Left lung (tissue), 10 donors: ENCODE results near the gene FRMD5. TPM values are rescaled to one million over a fixed set of nuclear protein-coding genes. Genes with fewer than 3 reads are reported as not detected.

Experiments used
- ATAC-seq: fragments of 200-7000 bp; cut with Tn5 transposase; one replicate; pipeline ENCODE4 v1.9.1; 2020; ENCODE audit warnings: moderate library complexity
- DNase-seq, 4 donors: peaks; one replicate each; pipeline ENCODE4 v3.0.0-alpha.2; 2013 to 2020
- H3K27ac ChIP-seq, 2 donors: fragments of 200-600 bp; sonication (generic) in 1 of 2; one replicate each; pipeline versions ENCODE4 v1.5.0 to v1.8.0; 2020 to 2021
- H3K27me3 ChIP-seq, 2 donors: fragments of 200-600 bp; sonication (generic) in 1 of 2; one replicate each; pipeline versions ENCODE4 v1.5.0 to v1.8.0; 2020 to 2021
- H3K36me3 ChIP-seq, 2 donors: fragments of 200-600 bp; sonication (generic) in 1 of 2; one replicate each; pipeline versions ENCODE4 v1.5.0 to v1.8.0; 2020 to 2021
- H3K4me1 ChIP-seq, 2 donors: fragments of 200-600 bp; one replicate each; pipeline ENCODE4 v1.8.0; 2021
- H3K4me3 ChIP-seq, 2 donors: fragments of 200-600 bp; sonication (generic) in 1 of 2; one replicate each; pipeline versions ENCODE4 v1.5.0 to v1.8.0; 2020 to 2021; ENCODE audit warnings: mild to moderate bottlenecking in 1 of 2
- H3K9me3 ChIP-seq, 2 donors: fragments of 200-600 bp; sonication (generic) in 1 of 2; one replicate each; pipeline versions ENCODE4 v1.5.0 to v1.8.0; 2020 to 2021
- intact Hi-C, 2 donors: fragments of 100-400 bp; cut with DNase I; formaldehyde crosslinking; loops; one replicate each; pipeline versions ENCODE4 v1.11.2 to v1.14.2; 2022
- polyA plus RNA-seq, 6 donors: library from polyadenylated mRNA; unstranded; fragments of 120-200 nt; gene quantifications; one replicate each; pipeline ENCODE4 v1.2.1, GENCODE V29; 2013; ENCODE audit not compliant: insufficient read length in 6 of 6
- total RNA-seq, 2 donors: library from RNA; stranded (reverse); fragmentation: NEBNext Ultra II Directional; extraction: Animal tissue kit (Norgen Biotek cat#: 25700); gene quantifications; one replicate each; pipeline ENCODE4 v1.2.1, GENCODE V29; 2021
- TF ChIP-seq, protein P1 (sequence below), 2 donors: fragments of 200-600 bp; sonication (generic) in 1 of 2; IDR thresholded peaks; one replicate each; pipeline versions ENCODE4 v1.5.0 to v1.8.0; 2021; ENCODE audit warnings: antibody characterized with exemption in 2 of 2
- donor health status: DM: no; HTN: yes; CAD: no.
- donor health status: DM: no; HTN: no; CAD: no.

FRMD5 gene
- total and polyA plus RNA-seq, 8 donors, result 1.5 to 4.4 (median 2.3) TPM

DNA sequence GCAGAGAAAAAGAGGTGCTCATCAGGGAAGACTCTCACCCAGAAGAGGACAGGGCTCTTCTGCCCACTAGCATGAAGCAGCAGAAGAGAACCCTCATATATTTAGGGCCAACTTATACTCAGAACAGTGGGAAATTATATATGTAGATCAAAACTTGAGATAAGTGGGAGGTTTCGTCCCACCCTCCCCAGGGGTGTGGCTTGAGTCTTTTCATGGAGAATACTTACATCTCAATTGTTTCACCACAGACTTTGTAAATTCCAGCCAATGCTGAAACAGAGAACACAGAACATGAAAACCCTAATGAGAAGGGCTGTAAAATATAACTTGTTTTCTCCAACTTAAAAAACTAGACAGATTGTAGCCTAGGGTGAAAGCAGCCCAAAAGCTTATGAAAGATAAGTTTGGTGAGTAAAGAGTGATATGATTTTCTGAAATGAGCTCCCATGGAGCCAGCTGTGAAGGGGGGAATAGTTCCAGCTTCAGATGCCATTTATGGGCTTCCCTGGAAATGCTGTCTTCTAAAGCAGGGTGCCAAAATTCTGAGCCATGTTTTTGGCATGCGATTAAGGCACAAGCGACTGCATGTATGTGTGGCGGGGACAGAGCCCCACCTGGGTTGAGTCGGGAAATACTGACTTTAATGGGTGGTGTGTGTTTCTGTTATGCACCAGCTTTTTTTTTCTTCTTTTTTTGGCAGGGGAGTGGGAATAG is 275.4 kb downstream of the FRMD5 start:
- no peak overlapping the region for H3K4me3 ChIP-seq
- no peaks in the 10 kb centered on the region for H3K9me3 ChIP-seq
- no peaks in the 10 kb centered on the region for H3K36me3 ChIP-seq
- DNase-seq (no peak), ATAC-seq (no peak)
- H3K27me3 ChIP-seq, result no peaks in the 10 kb centered on the region
- no peaks in the 10 kb centered on the region for H3K4me1 ChIP-seq
- TF ChIP-seq, protein P1, sequence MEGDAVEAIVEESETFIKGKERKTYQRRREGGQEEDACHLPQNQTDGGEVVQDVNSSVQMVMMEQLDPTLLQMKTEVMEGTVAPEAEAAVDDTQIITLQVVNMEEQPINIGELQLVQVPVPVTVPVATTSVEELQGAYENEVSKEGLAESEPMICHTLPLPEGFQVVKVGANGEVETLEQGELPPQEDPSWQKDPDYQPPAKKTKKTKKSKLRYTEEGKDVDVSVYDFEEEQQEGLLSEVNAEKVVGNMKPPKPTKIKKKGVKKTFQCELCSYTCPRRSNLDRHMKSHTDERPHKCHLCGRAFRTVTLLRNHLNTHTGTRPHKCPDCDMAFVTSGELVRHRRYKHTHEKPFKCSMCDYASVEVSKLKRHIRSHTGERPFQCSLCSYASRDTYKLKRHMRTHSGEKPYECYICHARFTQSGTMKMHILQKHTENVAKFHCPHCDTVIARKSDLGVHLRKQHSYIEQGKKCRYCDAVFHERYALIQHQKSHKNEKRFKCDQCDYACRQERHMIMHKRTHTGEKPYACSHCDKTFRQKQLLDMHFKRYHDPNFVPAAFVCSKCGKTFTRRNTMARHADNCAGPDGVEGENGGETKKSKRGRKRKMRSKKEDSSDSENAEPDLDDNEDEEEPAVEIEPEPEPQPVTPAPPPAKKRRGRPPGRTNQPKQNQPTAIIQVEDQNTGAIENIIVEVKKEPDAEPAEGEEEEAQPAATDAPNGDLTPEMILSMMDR (IDR thresholded peaks at IDR 0.05), result no peak
- no peak overlapping the region for H3K27ac ChIP-seq
- intact Hi-C loops, result no loop called here

DNA sequence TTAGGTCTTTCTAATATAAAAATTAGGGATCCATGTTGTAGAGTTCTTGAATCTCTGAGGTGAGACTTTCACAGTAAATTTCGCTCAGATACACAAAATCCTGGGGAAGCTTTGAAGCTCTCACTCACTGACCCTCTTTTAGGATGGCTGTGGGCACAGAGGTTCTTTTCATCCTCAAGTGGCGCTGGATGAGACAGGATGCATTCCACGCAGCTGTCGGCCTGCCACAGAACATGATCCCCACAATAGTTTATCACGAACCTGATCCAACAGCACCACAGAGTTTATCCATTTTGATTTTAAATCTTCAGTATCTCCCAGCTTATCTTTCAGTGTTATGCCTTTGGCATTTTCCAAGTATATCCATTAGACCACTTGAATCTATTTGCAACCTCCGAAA is 276.4 kb downstream of the FRMD5 start:
- no peak overlapping the region for H3K27ac ChIP-seq
- no peak overlapping the region for H3K4me3 ChIP-seq
- DNase-seq, result no peak
- H3K4me1 ChIP-seq, result no peaks in the 10 kb centered on the region
- ATAC-seq, result no peak
- no peaks in the 10 kb centered on the region for H3K27me3 ChIP-seq
- TF ChIP-seq, protein P1 (IDR thresholded peaks at IDR 0.05), result no peak
- no peaks in the 10 kb centered on the region for H3K9me3 ChIP-seq
- no peaks in the 10 kb centered on the region for H3K36me3 ChIP-seq
- intact Hi-C loops, result no loop called here

DNA sequence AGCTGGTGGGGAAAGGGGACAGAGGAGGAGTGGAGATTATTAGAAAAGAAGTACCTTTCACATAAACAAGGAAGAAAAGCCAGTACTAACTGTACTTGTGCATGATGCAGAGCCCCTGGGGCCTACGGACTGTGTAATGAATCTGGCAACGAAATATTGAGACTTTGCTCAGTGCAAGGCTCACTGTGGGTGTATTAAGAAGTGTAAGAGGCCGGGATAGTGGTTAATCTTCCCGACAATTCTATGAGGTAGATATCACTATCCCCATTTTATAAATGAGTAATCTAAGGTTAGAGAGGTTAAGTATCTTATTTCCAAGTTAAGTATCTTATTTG is 278.8 kb downstream of the FRMD5 start:
- Histone ChIP-seq H3K27me3 (no peaks in the 10 kb centered on the region), H3K36me3 (no peaks in the 10 kb centered on the region), H3K9me3 (no peaks in the 10 kb centered on the region), H3K4me1 (no peaks in the 10 kb centered on the region), H3K4me3 (no peak overlapping the region), H3K27ac (no peak overlapping the region)
- intact Hi-C loops, result no loop called here
- ATAC-seq (no peak), DNase-seq (no peak)
- TF ChIP-seq, protein P1 (IDR thresholded peaks at IDR 0.05), result no peak

DNA sequence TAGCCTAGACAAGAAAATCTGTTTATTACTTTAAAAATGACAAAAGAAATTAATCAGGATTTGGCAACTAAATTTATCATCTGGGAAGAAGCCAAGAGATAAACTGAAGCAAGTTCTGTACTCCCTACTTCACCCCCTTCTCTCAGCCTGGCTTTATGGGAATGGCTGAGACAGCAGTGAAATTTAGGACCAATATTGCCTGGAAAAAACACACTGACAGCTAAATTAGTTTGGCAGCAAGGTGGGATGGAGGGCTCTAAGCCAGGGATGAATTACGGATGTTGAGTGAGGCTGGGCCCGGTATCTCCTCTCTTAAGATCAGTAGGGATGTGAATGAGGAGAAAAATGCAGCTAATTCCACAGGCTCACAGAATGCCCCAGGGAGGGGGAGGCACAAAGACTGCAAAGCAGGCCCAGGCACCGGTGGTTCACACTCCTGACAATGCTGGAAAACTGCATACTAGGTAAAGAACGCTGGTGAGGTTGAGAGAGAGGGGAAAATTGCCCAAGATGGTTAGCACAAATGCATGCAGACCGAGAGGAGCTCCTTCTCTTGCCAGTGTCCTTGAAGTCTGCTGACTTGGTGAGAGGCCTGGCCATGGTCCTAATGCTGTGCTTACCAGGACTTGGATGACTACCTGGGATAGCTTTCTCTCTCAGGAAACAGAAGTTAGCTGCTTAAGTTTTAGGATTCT is 279.3 kb downstream of the FRMD5 start:
- intact Hi-C loops, result no loop called here
- H3K27ac ChIP-seq, result no peak overlapping the region
- TF ChIP-seq, protein P1 (IDR thresholded peaks at IDR 0.05), result no peak

DNA sequence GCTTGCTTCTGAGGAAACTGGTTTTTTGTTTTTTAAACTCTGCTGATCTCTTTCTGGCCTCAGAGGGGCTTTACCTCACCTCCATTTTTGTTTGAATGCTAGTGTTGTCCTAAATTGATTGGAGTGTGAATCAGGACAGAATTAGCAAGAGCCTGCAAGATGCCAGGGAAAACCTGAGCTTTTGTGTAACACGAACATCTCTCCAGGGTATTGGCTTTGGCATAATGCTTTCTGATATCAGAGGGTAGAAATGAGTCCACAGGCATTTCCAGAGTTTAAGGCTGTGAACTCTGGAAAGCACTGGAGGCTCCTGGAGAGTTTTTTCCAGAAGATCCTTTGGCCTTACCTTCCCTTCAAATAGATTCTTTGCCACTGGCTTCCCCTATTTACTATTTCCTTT is 281.1 kb downstream of the FRMD5 start:
- Histone ChIP-seq H3K4me3 (no peak overlapping the region), H3K27me3 (no peaks in the 10 kb centered on the region), H3K9me3 (no peaks in the 10 kb centered on the region), H3K27ac (no peak overlapping the region), H3K36me3 (no peaks in the 10 kb centered on the region), H3K4me1 (no peaks in the 10 kb centered on the region)
- TF ChIP-seq, protein P1 (IDR thresholded peaks at IDR 0.05), result no peak
- no peak for DNase-seq
- intact Hi-C loops, result no loop called here
- no peak for ATAC-seq

More for the DNA sequence above, 279.3 kb downstream of the FRMD5 start:
- ATAC-seq, result no peak
- H3K9me3 ChIP-seq, result no peaks in the 10 kb centered on the region
- DNase-seq, result no peak
- H3K27me3 ChIP-seq, result no peaks in the 10 kb centered on the region
- H3K4me1 ChIP-seq, result no peaks in the 10 kb centered on the region
- H3K36me3 ChIP-seq, result no peaks in the 10 kb centered on the region
- H3K4me3 ChIP-seq, result no peak overlapping the region
